HCT116 (cell line): ENCODE data around the gene MAP3K4. TPM values are rescaled to one million over a fixed set of nuclear protein-coding genes. Genes with fewer than 3 reads are reported as not detected.

ENCODE experiments used
- ATAC-seq: fragments of 200-7000 bp; cut with Tn5 transposase; 2 replicates; pipeline ENCODE4 v1.9.1; 2020; ENCODE audit warnings: mild to moderate bottlenecking, moderate library complexity
- BruUV-seq: library from RNA; stranded (reverse); fragments of 400-500 nt; replicated peaks from 2 replicates; lab custom pipeline; 2021; lab: Mats Ljungman, UMichigan
- CTCF ChIA-PET: fragments of 300-600 bp; sonication (Branson Sonifier 250); formaldehyde crosslinking; loops from one replicate; lab custom pipeline; 2021; ENCODE audit warnings: antibody characterized with exemption; lab: Charles Lee
- POLR2A ChIA-PET: fragments of 300-600, 350-600 bp; sonication (Branson Sonifier 250); formaldehyde crosslinking; loops from one replicate; lab custom pipeline; 2021; ENCODE audit warnings: antibody characterized with exemption; lab: Charles Lee
- RAD21 ChIA-PET, 2 experiments: fragments of 300-600 bp; sonication (Branson Sonifier 250); formaldehyde crosslinking; loops; one replicate each; lab custom pipeline; 2023; ENCODE audit warnings: low total read pairs in 2 of 2; ENCODE audit not compliant: uncharacterized antibody in 2 of 2, unreplicated experiment in 2 of 2, low non-redundant PET in 1 of 2; lab: Charles Lee
- DNase-seq: peaks from one replicate; pipeline ENCODE4 v3.0.0-alpha.2; 2010; ENCODE audit warnings: low read depth, low spot score
- H2AFZ ChIP-seq: fragments of 200-600 bp; shearing (Covaris generic), sonication (generic); 2 replicates; pipeline ENCODE4 v1.6.1; 2017; ENCODE audit warnings: low read depth, mixed run types, mixed read lengths, antibody characterized with exemption, low read length; ENCODE audit not compliant: poor library complexity, severe bottlenecking
- H3K27ac ChIP-seq: 2 replicates; pipeline ENCODE4 v1.5.1; 2012; ENCODE audit warnings: low read depth, low read length
- H3K27me3 ChIP-seq: fragments of 200-600 bp; sonication (generic); 2 replicates; pipeline ENCODE4 v1.6.1; 2016; ENCODE audit warnings: mixed run types, low read length, mixed read lengths; ENCODE audit not compliant: insufficient read depth
- H3K36me3 ChIP-seq, 2 experiments: fragments of 200-500 bp in 1 of 2; fragments of 200-600 bp in 1 of 2; sonication (Bioruptor generic) in 1 of 2; sonication (generic) in 1 of 2; 2 replicates each; pipeline versions ENCODE4 v1.5.1 to v1.6.1; 2014 to 2016; ENCODE audit warnings: low read length in 2 of 2, inconsistent platforms in 1 of 2, mixed read lengths in 1 of 2, mixed run types in 1 of 2; ENCODE audit not compliant: insufficient read depth in 2 of 2, control insufficient read depth in 1 of 2
- H3K4me1 ChIP-seq, 2 experiments: fragments of 200-600 bp in 1 of 2; sonication (generic) in 1 of 2; 2 replicates each; pipeline versions ENCODE4 v1.5.1 to v1.6.1; 2012 to 2017; ENCODE audit warnings: low read length in 2 of 2, inconsistent platforms in 1 of 2, mild to moderate bottlenecking in 1 of 2, mixed read lengths in 1 of 2, mixed run types in 1 of 2, moderate library complexity in 1 of 2; ENCODE audit not compliant: insufficient read depth in 2 of 2, control insufficient read depth in 1 of 2
- H3K4me2 ChIP-seq: fragments of 200-600 bp; sonication (generic); 2 replicates; pipeline ENCODE4 v1.6.1; 2017; ENCODE audit warnings: mixed run types, low read length, mixed read lengths
- H3K4me3 ChIP-seq, 2 experiments: fragments of 200-600 bp in 1 of 2; sonication (generic) in 1 of 2; replicated peaks in 1 of 2; 2 replicates each; pipeline ENCODE4 v1.5.1; 2011 to 2016; ENCODE audit warnings: low read length in 2 of 2, control low read depth in 1 of 2, low read depth in 1 of 2, mild to moderate bottlenecking in 1 of 2, mixed read lengths in 1 of 2, mixed run types in 1 of 2
- H3K79me2 ChIP-seq: fragments of 200-600 bp; sonication (generic); 2 replicates; pipeline ENCODE4 v1.6.1; 2017; ENCODE audit warnings: mild to moderate bottlenecking, mixed run types, low read length, moderate library complexity, mixed read lengths; ENCODE audit not compliant: insufficient read depth
- H3K9ac ChIP-seq: fragments of 200-600 bp; sonication (generic); 2 replicates; pipeline ENCODE4 v1.6.1; 2016; ENCODE audit warnings: low read length, mixed read lengths
- H3K9me2 ChIP-seq: fragments of 200-600 bp; sonication (generic), shearing (Covaris generic); 2 replicates; pipeline ENCODE4 v1.6.1; 2017; ENCODE audit warnings: mixed run types, mild to moderate bottlenecking, moderate library complexity; ENCODE audit not compliant: insufficient read depth
- H3K9me3 ChIP-seq, 2 experiments: fragments of 200-500 bp in 1 of 2; fragments of 200-600 bp in 1 of 2; sonication (Bioruptor generic) in 1 of 2; sonication (generic) in 1 of 2; 2 replicates each; pipeline ENCODE4 v1.6.1; 2014 to 2017; ENCODE audit warnings: low read length in 2 of 2, mixed read lengths in 2 of 2, inconsistent platforms in 1 of 2, low read depth in 1 of 2, mild to moderate bottlenecking in 1 of 2, mixed run types in 1 of 2, moderate library complexity in 1 of 2; ENCODE audit not compliant: control insufficient read depth in 1 of 2, insufficient read depth in 1 of 2
- H4K20me1 ChIP-seq: fragments of 200-600 bp; sonication (generic), shearing (Covaris generic); 2 replicates; pipeline ENCODE4 v1.6.1; 2017; ENCODE audit warnings: mixed run types, mild to moderate bottlenecking, moderate library complexity; ENCODE audit not compliant: insufficient read depth
- ELF1 ChIP-seq: IDR thresholded peaks from 2 replicates; pipeline ENCODE4 v1.6.1; 2012; ENCODE audit warnings: low read depth, borderline replicate concordance
- EZH2phosphoT487 ChIP-seq: fragments of 200-600 bp; IDR thresholded peaks from 2 replicates; pipeline ENCODE4 v1.6.1; 2018; ENCODE audit warnings: antibody characterized with exemption, borderline replicate concordance
- FOSL1 ChIP-seq: IDR thresholded peaks from 2 replicates; pipeline ENCODE4 v1.6.1; 2012; ENCODE audit warnings: low read depth
- JUND ChIP-seq: IDR thresholded peaks from 2 replicates; pipeline ENCODE4 v1.6.1; 2012
- POLR2AphosphoS5 ChIP-seq: IDR thresholded peaks from 2 replicates; pipeline ENCODE4 v1.6.1; 2011; ENCODE audit warnings: mild to moderate bottlenecking, low read depth, low read length, moderate library complexity
- SP1 ChIP-seq: IDR thresholded peaks from 2 replicates; pipeline ENCODE4 v1.6.1; 2012; ENCODE audit warnings: low read depth
- SRF ChIP-seq: IDR thresholded peaks from 2 replicates; pipeline ENCODE4 v1.6.1; 2012; ENCODE audit warnings: low read depth
- ZFX ChIP-seq: fragments of 450-650 bp; IDR thresholded peaks from 2 replicates; pipeline ENCODE4 v1.6.1; 2017
- ZNF274 ChIP-seq: fragments of 200-500 bp; sonication (Bioruptor generic); IDR thresholded peaks from 2 replicates; pipeline ENCODE4 v1.6.1; 2014; ENCODE audit warnings: mild to moderate bottlenecking, low read depth, low read length, inconsistent platforms
- intact Hi-C: fragments of 100-400 bp; cut with micrococcal nuclease; formaldehyde crosslinking; loops from 2 replicates; pipeline ENCODE4 v1.10.0; 2022
- total RNA-seq: library from RNA; stranded (reverse); gene quantifications from one replicate; pipeline ENCODE4 v1.2.1, GENCODE V29; 2021; ENCODE audit not compliant: unreplicated experiment
- TF ChIP-seq, protein P1 (sequence below): IDR thresholded peaks from 2 replicates; pipeline ENCODE4 v1.6.1; 2011; ENCODE audit warnings: mild to moderate bottlenecking, low read length, moderate library complexity; ENCODE audit not compliant: insufficient replicate concordance; ENCODE audit errors: extremely low read depth
- TF ChIP-seq, protein P2 (sequence below): IDR thresholded peaks from 2 replicates; pipeline ENCODE4 v1.6.1; 2012
- TF ChIP-seq, protein P3 (sequence below), 3 experiments: fragments of 200-600 bp in 1 of 3; sonication (generic) in 1 of 3; IDR thresholded peaks in 2 of 3; conservative IDR thresholded peaks in 1 of 3; 2 replicates each; pipeline ENCODE4 v1.5.1; 2012 to 2017; ENCODE audit warnings: low read depth in 2 of 3, low read length in 2 of 3, antibody characterized with exemption in 1 of 3, borderline replicate concordance in 1 of 3, control low read depth in 1 of 3, mild to moderate bottlenecking in 1 of 3, mixed read lengths in 1 of 3, mixed run types in 1 of 3, moderate library complexity in 1 of 3; ENCODE audit not compliant: insufficient read depth in 1 of 3

The MAP3K4 gene
- total RNA-seq, 1 experiment from 2014 or later = 46.5 TPM

DNA sequence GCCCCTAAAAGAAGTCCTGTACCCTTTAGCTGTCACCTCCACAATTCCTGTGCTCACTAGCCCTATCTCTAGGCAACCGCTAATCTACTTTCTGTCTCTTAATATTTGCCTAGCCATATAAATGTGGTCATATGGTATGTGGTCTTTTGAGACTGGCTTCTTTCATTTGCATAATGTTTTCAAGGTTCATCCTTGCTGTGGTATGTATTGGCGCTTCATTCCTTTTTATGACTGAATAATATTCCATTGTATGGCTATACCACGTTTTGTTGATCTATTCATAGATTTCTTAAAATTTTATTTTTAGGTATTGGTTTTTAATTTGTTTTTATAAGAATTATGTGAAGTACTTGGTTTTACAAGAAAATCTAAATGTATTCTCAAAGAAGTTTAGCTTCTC lies 70.0 kb downstream of the MAP3K4 start:
- no peak overlapping the region for H3K4me3 ChIP-seq
- intact Hi-C loops = no loop called here
- ATAC-seq (no peak), DNase-seq (no peak)
- H3K27me3 ChIP-seq = no peaks in the 10 kb centered on the region
- no peaks in the 10 kb centered on the region for H3K9me3 ChIP-seq
- no peak overlapping the region for H2AFZ ChIP-seq
- no peaks in the 10 kb centered on the region for H3K4me1 ChIP-seq
- no peak overlapping the region for H3K27ac ChIP-seq
- H3K9ac ChIP-seq = no peak overlapping the region
- no TSS peak for BruUV-seq
- peaks cover 13% of the 10 kb centered on the region; the same call in 1 of the 2 replicates for H3K79me2 ChIP-seq
- H3K36me3 ChIP-seq = no peaks in the 10 kb centered on the region
- CTCF ChIA-PET = no interaction called here
- no peak overlapping the region for H3K4me2 ChIP-seq
- TF ChIP-seq, protein P1, sequence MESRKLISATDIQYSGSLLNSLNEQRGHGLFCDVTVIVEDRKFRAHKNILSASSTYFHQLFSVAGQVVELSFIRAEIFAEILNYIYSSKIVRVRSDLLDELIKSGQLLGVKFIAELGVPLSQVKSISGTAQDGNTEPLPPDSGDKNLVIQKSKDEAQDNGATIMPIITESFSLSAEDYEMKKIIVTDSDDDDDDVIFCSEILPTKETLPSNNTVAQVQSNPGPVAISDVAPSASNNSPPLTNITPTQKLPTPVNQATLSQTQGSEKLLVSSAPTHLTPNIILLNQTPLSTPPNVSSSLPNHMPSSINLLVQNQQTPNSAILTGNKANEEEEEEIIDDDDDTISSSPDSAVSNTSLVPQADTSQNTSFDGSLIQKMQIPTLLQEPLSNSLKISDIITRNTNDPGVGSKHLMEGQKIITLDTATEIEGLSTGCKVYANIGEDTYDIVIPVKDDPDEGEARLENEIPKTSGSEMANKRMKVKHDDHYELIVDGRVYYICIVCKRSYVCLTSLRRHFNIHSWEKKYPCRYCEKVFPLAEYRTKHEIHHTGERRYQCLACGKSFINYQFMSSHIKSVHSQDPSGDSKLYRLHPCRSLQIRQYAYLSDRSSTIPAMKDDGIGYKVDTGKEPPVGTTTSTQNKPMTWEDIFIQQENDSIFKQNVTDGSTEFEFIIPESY = no peak
- TF ChIP-seq ZFX = no peak
- TF ChIP-seq, protein P2, sequence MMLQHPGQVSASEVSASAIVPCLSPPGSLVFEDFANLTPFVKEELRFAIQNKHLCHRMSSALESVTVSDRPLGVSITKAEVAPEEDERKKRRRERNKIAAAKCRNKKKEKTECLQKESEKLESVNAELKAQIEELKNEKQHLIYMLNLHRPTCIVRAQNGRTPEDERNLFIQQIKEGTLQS = no peak
- no peak for TF ChIP-seq SRF
- no peak for TF ChIP-seq SP1
- TF ChIP-seq ZNF274 = no peak
- no peak for TF ChIP-seq JUND
- no peak for TF ChIP-seq POLR2AphosphoS5
- no peak for TF ChIP-seq FOSL1
- TF ChIP-seq EZH2phosphoT487 = no peak
- no peak for TF ChIP-seq ELF1
- TF ChIP-seq, protein P3, sequence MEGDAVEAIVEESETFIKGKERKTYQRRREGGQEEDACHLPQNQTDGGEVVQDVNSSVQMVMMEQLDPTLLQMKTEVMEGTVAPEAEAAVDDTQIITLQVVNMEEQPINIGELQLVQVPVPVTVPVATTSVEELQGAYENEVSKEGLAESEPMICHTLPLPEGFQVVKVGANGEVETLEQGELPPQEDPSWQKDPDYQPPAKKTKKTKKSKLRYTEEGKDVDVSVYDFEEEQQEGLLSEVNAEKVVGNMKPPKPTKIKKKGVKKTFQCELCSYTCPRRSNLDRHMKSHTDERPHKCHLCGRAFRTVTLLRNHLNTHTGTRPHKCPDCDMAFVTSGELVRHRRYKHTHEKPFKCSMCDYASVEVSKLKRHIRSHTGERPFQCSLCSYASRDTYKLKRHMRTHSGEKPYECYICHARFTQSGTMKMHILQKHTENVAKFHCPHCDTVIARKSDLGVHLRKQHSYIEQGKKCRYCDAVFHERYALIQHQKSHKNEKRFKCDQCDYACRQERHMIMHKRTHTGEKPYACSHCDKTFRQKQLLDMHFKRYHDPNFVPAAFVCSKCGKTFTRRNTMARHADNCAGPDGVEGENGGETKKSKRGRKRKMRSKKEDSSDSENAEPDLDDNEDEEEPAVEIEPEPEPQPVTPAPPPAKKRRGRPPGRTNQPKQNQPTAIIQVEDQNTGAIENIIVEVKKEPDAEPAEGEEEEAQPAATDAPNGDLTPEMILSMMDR (IDR thresholded peaks at IDR 0.05 in 2 of 3, conservative IDR thresholded peaks at IDR 0.05 in 1 of 3; ENCODE audit: borderline replicate concordance in 1 of 3, insufficient read depth in 1 of 3, low read depth in 2 of 3, low read length in 2 of 3) = no peak
- no peaks in the 10 kb centered on the region for H4K20me1 ChIP-seq
- no peaks in the 10 kb centered on the region for H3K9me2 ChIP-seq
- RAD21 ChIA-PET = no interaction called here
- POLR2A ChIA-PET = no interaction called here
